Pancreas (tissue), 10 donors: ENCODE data around the gene TRAK1. TPM values are rescaled to one million over a fixed set of nuclear protein-coding genes. Genes with fewer than 3 reads are reported as not detected.

Experiments
- ATAC-seq, 4 donors: fragments of 200-7000 bp; cut with Tn5 transposase; one replicate each; pipeline versions ENCODE4 v1.8.0 to v1.9.1; 2020; ENCODE audit warnings: mild to moderate bottlenecking in 4 of 4, moderate library complexity in 4 of 4
- DNase-seq, 6 donors: peaks; one replicate each; pipeline ENCODE4 v3.0.0-alpha.2; 2020
- FAIRE-seq: peaks from 2 replicates; lab custom pipeline; 2012; peaks lifted over from hg19 to GRCh38; lab: Jason Lieb, UNC
- H3K27ac ChIP-seq, 4 donors: fragments of 200-600 bp; sonication (generic); 1 replicate in 3 of 4; 2 replicates in 1 of 4; pipeline versions ENCODE4 v1.5.0 to v1.8.0; 2020
- H3K27me3 ChIP-seq, 4 donors: fragments of 200-600 bp; one replicate each; pipeline ENCODE4 v1.8.0; 2021
- H3K36me3 ChIP-seq, 3 donors: fragments of 200-600 bp; sonication (generic) in 1 of 3; one replicate each; pipeline versions ENCODE4 v1.5.0 to v1.8.0; 2020 to 2021
- H3K4me1 ChIP-seq, 3 donors: fragments of 200-600 bp; one replicate each; pipeline ENCODE4 v1.8.0; 2021
- H3K4me3 ChIP-seq, 4 donors: fragments of 200-600 bp; sonication (generic) in 2 of 4; one replicate each; pipeline versions ENCODE4 v1.5.0 to v1.8.0; 2020 to 2021
- H3K9me3 ChIP-seq, 4 donors: fragments of 200-600 bp; one replicate each; pipeline ENCODE4 v1.8.0; 2021
- WGBS, 2 donors: extraction: QIAGEN DNeasy Blood & Tissue Kit; methylation state at CpG; one replicate each; pipeline ENCODE4 v1.1.7; 2013; 5-methylcytosine and 5-hydroxymethylcytosine counted together
- intact Hi-C, 3 donors: fragments of 100-400 bp; cut with DNase I; formaldehyde crosslinking; loops; one replicate each; pipeline versions ENCODE4 v1.11.1 to v1.14.2; 2022
- polyA plus RNA-seq, 2 donors: library from polyadenylated mRNA; stranded (reverse); fragments of 200-250 nt; gene quantifications; one replicate each; pipeline ENCODE4 v1.2.3, GENCODE V29; 2013
- total RNA-seq, 6 donors: library from RNA; stranded (reverse); fragmentation: NEBNext Ultra II Directional in 4 of 6; extraction: Animal tissue kit (Norgen Biotek cat#: 25700) in 4 of 6; gene quantifications; one replicate each; pipeline versions ENCODE4 v1.2.1 to v1.2.4, GENCODE V29; 2021 to 2023
- TF ChIP-seq, protein P1 (sequence below), 4 donors: fragments of 200-600 bp; sonication (generic) in 3 of 4; IDR thresholded peaks; one replicate each; pipeline versions ENCODE4 v1.5.0 to v1.8.0; 2021; ENCODE audit warnings: antibody characterized with exemption in 4 of 4
- donor health status: healthy with polysubstance abuse.
- donor health status: DM: no; HTN: no; CAD: no; lungs with moderate emphysema.
- donor health status: DM: no; HTN: no; CAD: no.
- donor health status: control.
- donor health status: control.
- donor health status: Bipolar disorder and iron deficiency.
- donor health status: DM: yes; HTN: yes; CAD: no.
- donor health status: DM: no; HTN: no; CAD: no.
- donor health status: DM: no; HTN: no; CAD: no.
- donor health status: DM: yes; HTN: yes; CAD: no.

The TRAK1 gene
- total and polyA plus RNA-seq, 8 donors, result 9.3 to 24.3 (median 11.7) TPM

DNA sequence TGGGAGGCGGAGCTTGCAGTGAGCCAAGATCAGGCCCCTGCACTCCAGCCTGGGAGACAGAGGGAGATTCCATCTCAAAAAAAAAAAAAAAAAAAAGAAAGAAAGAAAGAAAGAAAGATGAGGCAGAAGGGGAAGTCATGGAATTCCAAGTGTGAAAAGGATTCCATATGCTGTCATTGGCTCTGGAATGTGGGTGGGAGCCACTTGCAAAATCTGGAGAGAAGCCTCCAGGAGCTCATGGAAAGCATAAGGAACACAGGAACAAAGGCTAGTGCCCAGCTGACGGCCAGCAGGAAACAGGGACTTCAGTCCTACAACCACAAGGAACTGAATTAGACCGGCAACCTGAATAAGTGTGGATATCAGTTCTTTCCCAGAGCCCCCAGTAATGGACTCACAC, 12.5 kb upstream of the TRAK1 start:
- peaks cover 0 to 12% (median 9%) of the 10 kb centered on the region in 3 donors for H3K4me1 ChIP-seq

DNA sequence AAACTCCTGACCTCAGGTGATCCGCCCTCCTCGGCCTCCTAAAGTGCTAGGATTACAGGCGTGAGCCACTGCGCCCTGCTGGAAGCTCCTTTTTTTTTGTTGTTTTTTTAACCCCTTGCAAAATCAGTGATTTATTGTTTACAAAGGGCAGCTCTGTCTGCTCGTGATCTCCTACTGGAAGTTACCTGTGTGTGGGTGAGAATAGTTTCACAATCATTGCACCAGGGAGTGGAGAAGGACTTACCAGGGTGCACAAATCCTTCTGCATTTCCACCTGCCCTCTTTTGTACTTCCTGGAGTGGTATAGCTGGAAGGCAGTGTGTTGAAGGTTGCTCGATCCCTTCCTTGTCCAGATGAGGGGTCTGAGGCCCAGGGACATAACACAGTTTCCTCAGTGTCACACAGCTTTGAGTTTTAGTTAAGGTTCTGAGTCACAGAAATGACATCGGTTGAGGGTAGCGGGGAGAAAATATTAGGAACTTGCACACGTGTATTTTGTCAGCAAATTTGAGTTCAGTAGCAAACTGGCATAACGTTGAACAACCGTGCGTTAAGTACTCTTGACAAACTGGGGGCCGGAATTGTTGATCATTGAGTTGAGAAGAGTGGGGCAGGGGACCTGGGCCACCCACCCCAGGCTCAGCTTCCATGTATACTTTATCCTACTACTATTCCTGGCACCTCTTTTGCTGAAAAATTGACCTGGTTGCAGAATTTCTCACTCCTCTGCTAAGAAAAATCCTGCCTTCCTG, 11.3 kb upstream of the TRAK1 start:
- TF ChIP-seq, protein P1, sequence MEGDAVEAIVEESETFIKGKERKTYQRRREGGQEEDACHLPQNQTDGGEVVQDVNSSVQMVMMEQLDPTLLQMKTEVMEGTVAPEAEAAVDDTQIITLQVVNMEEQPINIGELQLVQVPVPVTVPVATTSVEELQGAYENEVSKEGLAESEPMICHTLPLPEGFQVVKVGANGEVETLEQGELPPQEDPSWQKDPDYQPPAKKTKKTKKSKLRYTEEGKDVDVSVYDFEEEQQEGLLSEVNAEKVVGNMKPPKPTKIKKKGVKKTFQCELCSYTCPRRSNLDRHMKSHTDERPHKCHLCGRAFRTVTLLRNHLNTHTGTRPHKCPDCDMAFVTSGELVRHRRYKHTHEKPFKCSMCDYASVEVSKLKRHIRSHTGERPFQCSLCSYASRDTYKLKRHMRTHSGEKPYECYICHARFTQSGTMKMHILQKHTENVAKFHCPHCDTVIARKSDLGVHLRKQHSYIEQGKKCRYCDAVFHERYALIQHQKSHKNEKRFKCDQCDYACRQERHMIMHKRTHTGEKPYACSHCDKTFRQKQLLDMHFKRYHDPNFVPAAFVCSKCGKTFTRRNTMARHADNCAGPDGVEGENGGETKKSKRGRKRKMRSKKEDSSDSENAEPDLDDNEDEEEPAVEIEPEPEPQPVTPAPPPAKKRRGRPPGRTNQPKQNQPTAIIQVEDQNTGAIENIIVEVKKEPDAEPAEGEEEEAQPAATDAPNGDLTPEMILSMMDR (IDR thresholded peaks at IDR 0.05), result no peak
- intact Hi-C loops, result no loop called here
- H3K36me3 ChIP-seq, result no peaks in the 10 kb centered on the region
- peak overlapping the region in 2 of 4 donors; percentile 3 to 37 for H3K27ac ChIP-seq
- H3K27me3 ChIP-seq, result no peaks in the 10 kb centered on the region
- 83 to 87% methylated on average over 13 of the region's 13 CpGs for WGBS, 2 donors
- H3K9me3 ChIP-seq, result no peaks in the 10 kb centered on the region
- FAIRE-seq, result no peak
- peak in 3 of 4 donors; percentile 44 to 53 (median 51) for ATAC-seq
- peaks cover 0 to 12% (median 9%) of the 10 kb centered on the region in 3 donors for H3K4me1 ChIP-seq
- no peak overlapping the region for H3K4me3 ChIP-seq
- DNase-seq, result no peak

More for the DNA sequence above, 12.5 kb upstream of the TRAK1 start:
- FAIRE-seq (no peak), DNase-seq (no peak), ATAC-seq (no peak)
- intact Hi-C loops, result no loop called here
- Histone ChIP-seq H3K36me3 (no peaks in the 10 kb centered on the region), H3K9me3 (no peaks in the 10 kb centered on the region), H3K4me3 (no peak overlapping the region), H3K27ac (no peak overlapping the region), H3K27me3 (no peaks in the 10 kb centered on the region)
- WGBS, 2 donors, result 97% methylated on average over 3 of the region's 3 CpGs
- TF ChIP-seq, protein P1 (IDR thresholded peaks at IDR 0.05), result no peak

DNA sequence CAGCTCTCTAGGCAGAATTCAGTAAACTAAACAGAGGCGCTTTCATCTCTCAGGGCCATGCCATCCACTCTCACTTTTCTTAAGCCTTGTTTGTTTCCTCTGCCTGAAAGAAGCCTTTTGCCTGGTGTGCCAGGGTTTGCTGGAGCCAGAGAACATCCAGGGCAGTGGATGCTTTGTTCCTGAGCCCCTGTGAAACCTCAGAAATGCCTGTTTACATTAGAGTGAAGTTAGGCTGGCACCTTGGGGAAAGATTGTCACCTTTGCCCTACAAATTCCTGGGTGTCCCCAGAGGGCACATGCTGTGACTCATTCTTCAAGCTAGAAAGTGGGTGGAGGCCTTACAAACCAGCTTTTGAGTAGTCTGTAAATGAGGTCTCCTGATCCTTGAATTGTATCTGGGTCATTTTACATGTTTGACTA, 10.7 kb upstream of the TRAK1 start:
- TF ChIP-seq, protein P1 (IDR thresholded peaks at IDR 0.05), result no peak
- Histone ChIP-seq H3K27me3 (no peaks in the 10 kb centered on the region), H3K4me3 (no peak overlapping the region), H3K4me1 (peaks cover 0 to 12% (median 9%) of the 10 kb centered on the region in 3 donors), H3K36me3 (no peaks in the 10 kb centered on the region), H3K27ac (peak overlapping the region in 2 of 4 donors; percentile 3 to 37), H3K9me3 (no peaks in the 10 kb centered on the region)
- ATAC-seq (peak; percentile 77 to 84 (median 79)), DNase-seq (no peak), FAIRE-seq (no peak)
- intact Hi-C loops, result no loop called here
- 68 to 78% methylated on average over 1 of the region's 1 CpG for WGBS, 2 donors

DNA sequence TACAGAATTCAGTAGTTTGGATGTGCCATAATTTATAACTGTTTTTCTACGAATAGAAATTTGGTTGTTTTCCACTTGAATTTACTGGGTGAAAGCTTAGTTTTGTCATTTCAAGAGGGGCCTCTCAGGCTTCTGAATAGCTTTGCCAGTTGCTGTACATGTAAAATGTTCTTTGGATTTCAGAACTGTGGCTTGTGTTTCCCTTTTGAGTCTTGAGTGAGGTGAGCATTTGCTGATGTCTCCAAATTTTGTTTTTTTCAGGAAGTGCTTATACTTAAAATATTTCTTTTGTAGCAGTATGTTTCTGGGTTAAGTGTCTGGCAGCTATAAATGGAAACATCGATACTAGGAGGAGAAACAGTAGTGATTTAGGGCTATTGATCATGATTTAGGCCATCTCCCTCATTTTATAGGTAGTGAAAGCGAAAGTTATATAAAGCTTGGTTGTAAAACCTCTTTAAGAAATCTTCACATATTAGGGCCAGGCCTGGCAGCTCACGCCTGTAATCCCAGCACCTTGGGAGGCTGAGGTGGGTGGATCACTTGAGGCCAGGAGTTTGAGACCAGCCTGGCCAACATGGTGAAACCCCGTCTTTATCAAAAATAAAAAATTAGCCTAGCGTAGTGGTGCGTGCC, 9.2 kb upstream of the TRAK1 start:
- H3K27ac ChIP-seq, result no peak overlapping the region
- ATAC-seq, result no peak

More for the DNA sequence above, 9.2 kb upstream of the TRAK1 start:
- FAIRE-seq, result no peak
- Histone ChIP-seq H3K4me1 (peaks cover 0 to 12% (median 9%) of the 10 kb centered on the region in 3 donors), H3K9me3 (no peaks in the 10 kb centered on the region), H3K4me3 (no peak overlapping the region), H3K27me3 (no peaks in the 10 kb centered on the region), H3K36me3 (no peaks in the 10 kb centered on the region)
- WGBS, 2 donors, result 88 to 91% methylated on average over 7 of the region's 7 CpGs
- TF ChIP-seq, protein P1 (IDR thresholded peaks at IDR 0.05), result no peak
- no peak for DNase-seq
- intact Hi-C loops, result no loop called here
